GM19397 (cell line): Measurements from ENCODE around the gene RASA3.
A peak's percentile ranks its signal among the peaks of the same experiment; 100 is the strongest.
"Not testable (repeated sequence)": the region's sequence is repeated elsewhere in the genome, so short reads cannot be mapped to it uniquely, and the experiment has no call there.

Source experiments
- ATAC-seq: cut with Tn5 transposase; IDR thresholded peaks from one replicate; pipeline ENCODE4 v1.9.1; 2021; ENCODE audit warnings: mild to moderate bottlenecking, moderate library complexity; ENCODE audit not compliant: unreplicated experiment

RASA3 gene

GRCh38 chr13:114128624-114129522 lies 3.5 kb downstream of the RASA3 start:
- peak; percentile 53 for ATAC-seq

GRCh38 chr13:114128348-114128623 lies 4.1 kb downstream of the RASA3 start:
- no peak for ATAC-seq

- ATAC-seq: no peak
These were observed 4.7 kb downstream of the RASA3 start for GRCh38 chr13:114127473-114128347.

GRCh38 chr13:114126789-114127472 lies 5.5 kb downstream of the RASA3 start:
- ATAC-seq: no peak

- not testable (repeated sequence) for ATAC-seq
These were observed 6.3 kb downstream of the RASA3 start for GRCh38 chr13:114126086-114126485.

- no peak for ATAC-seq
These were observed 6.8 kb downstream of the RASA3 start for GRCh38 chr13:114125589-114125988.

- no peak for ATAC-seq
These were observed 7.5 kb downstream of the RASA3 start for GRCh38 chr13:114124921-114125320.

GRCh38 chr13:114124431-114124830 lies 8.0 kb downstream of the RASA3 start:
- ATAC-seq: no peak

GRCh38 chr13:114123876-114124275 lies 8.5 kb downstream of the RASA3 start:
- no peak for ATAC-seq

GRCh38 chr13:114123448-114123847 lies 9.0 kb downstream of the RASA3 start:
- no peak for ATAC-seq

- no peak for ATAC-seq
These were observed 9.7 kb downstream of the RASA3 start for GRCh38 chr13:114122591-114123211.

- ATAC-seq: no peak
These were observed 10.3 kb downstream of the RASA3 start for GRCh38 chr13:114122127-114122511.

GRCh38 chr13:114121496-114122126 lies 10.8 kb downstream of the RASA3 start:
- no peak for ATAC-seq

GRCh38 chr13:114121031-114121430 lies 11.4 kb downstream of the RASA3 start:
- ATAC-seq: no peak

- no peak for ATAC-seq
These were observed 11.8 kb downstream of the RASA3 start for GRCh38 chr13:114120591-114121011.

GRCh38 chr13:114119196-114119595 lies 13.2 kb downstream of the RASA3 start:
- ATAC-seq: no peak

- no peak for ATAC-seq
These were observed 13.8 kb downstream of the RASA3 start for GRCh38 chr13:114118511-114119123.

- ATAC-seq: no peak
These were observed 14.3 kb downstream of the RASA3 start for GRCh38 chr13:114118086-114118485.

GRCh38 chr13:114117341-114117874 lies 15.0 kb downstream of the RASA3 start:
- not testable (repeated sequence) for ATAC-seq

- ATAC-seq: no peak
These were observed 15.7 kb downstream of the RASA3 start for GRCh38 chr13:114116734-114117133.
